Progenitor cell of endocrine pancreas (in vitro differentiated cells): ENCODE measurements around the gene GZMM. TPM values are rescaled to one million over a fixed set of nuclear protein-coding genes. Genes with fewer than 3 reads are reported as not detected.

Source experiments
- DNase-seq: peaks from one replicate; pipeline ENCODE4 v3.0.0; 2021; ENCODE audit warnings: low spot score; ENCODE audit not compliant: unreplicated experiment
- H3K27ac Mint-ChIP-seq: 2 replicates; pipeline ENCODE4 v1.8.0; 2021; ENCODE audit warnings: mild to moderate bottlenecking, moderate library complexity, mixed read lengths
- H3K27me3 Mint-ChIP-seq: 2 replicates; pipeline ENCODE4 v1.8.0; 2021; ENCODE audit warnings: mixed read lengths
- H3K36me3 Mint-ChIP-seq: 2 replicates; pipeline ENCODE4 v1.8.0; 2022; ENCODE audit warnings: mixed read lengths; ENCODE audit not compliant: insufficient read depth
- H3K4me1 Mint-ChIP-seq: 2 replicates; pipeline ENCODE4 v1.8.0; 2021; ENCODE audit warnings: low read depth, mixed read lengths
- H3K4me3 Mint-ChIP-seq: 2 replicates; pipeline ENCODE4 v1.8.0; 2021; ENCODE audit warnings: low read depth, mild to moderate bottlenecking, moderate library complexity, mixed read lengths
- H3K9me3 Mint-ChIP-seq: 2 replicates; pipeline ENCODE4 v1.8.0; 2021; ENCODE audit warnings: low read depth, mixed read lengths
- total RNA-seq: library from RNA; stranded (reverse); gene quantifications from 2 replicates; pipeline ENCODE4 v1.2.1, GENCODE V29; 2021
- TF ChIP-seq, protein P1 (sequence below): fragments of 200-600 bp; sonication (generic); IDR thresholded peaks from one replicate; pipeline ENCODE4 v1.5.0; 2021; ENCODE audit warnings: antibody characterized with exemption, mild to moderate bottlenecking; ENCODE audit not compliant: unreplicated experiment

Gene GZMM
- total RNA-seq, 1 donor from 2014 or later: 0.31 TPM

DNA sequence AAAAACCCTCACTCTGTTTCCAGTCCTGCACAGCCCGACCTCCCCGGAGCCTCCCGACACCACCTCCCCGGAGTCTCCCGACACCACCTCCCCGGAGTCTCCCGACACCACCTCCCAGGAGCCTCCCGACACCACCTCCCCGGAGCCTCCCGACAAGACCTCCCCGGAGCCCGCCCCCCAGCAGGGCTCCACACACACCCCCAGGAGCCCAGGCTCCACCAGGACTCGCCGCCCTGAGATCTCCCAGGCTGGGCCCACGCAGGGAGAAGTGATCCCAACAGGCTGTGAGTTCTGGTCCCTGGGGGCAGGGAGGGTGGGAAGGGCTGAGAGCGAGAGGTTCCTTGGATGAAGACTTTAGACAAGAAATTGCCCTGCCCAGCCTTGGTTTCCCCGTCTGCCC, 42.2 kb upstream of the GZMM start:
- H3K27ac Mint-ChIP-seq: no peak overlapping the region
- no peaks in the 10 kb centered on the region for H3K9me3 Mint-ChIP-seq
- TF ChIP-seq, protein P1, sequence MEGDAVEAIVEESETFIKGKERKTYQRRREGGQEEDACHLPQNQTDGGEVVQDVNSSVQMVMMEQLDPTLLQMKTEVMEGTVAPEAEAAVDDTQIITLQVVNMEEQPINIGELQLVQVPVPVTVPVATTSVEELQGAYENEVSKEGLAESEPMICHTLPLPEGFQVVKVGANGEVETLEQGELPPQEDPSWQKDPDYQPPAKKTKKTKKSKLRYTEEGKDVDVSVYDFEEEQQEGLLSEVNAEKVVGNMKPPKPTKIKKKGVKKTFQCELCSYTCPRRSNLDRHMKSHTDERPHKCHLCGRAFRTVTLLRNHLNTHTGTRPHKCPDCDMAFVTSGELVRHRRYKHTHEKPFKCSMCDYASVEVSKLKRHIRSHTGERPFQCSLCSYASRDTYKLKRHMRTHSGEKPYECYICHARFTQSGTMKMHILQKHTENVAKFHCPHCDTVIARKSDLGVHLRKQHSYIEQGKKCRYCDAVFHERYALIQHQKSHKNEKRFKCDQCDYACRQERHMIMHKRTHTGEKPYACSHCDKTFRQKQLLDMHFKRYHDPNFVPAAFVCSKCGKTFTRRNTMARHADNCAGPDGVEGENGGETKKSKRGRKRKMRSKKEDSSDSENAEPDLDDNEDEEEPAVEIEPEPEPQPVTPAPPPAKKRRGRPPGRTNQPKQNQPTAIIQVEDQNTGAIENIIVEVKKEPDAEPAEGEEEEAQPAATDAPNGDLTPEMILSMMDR: no peak
- DNase-seq: no peak
- H3K36me3 Mint-ChIP-seq: no peaks in the 10 kb centered on the region
- H3K27me3 Mint-ChIP-seq: peaks cover 26% of the 10 kb centered on the region
- no peaks in the 10 kb centered on the region for H3K4me1 Mint-ChIP-seq
- H3K4me3 Mint-ChIP-seq: no peak overlapping the region

DNA sequence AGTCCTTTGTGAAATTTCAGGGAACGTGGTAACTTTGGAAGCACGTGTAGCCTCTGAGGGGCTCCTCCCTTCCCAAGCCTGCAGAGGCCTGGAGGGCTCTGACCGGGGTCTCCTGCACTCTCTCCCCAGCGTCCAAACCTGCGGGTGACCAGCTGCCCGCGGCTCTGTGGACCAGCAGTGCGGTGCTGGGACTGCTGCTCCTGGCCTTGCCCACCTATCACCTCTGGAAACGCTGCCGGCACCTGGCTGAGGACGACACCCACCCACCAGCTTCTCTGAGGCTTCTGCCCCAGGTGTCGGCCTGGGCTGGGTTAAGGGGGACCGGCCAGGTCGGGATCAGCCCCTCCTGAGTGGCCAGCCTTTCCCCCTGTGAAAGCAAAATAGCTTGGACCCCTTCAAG, 39.2 kb upstream of the GZMM start:
- Mint-ChIP-seq H3K27me3 (peaks cover 13% of the 10 kb centered on the region), H3K36me3 (peaks cover 3% of the 10 kb centered on the region), H3K4me1 (peaks cover 5% of the 10 kb centered on the region), H3K9me3 (no peaks in the 10 kb centered on the region), H3K27ac (no peak overlapping the region), H3K4me3 (no peak overlapping the region)
- TF ChIP-seq, protein P1: no peak
- no peak for DNase-seq

DNA sequence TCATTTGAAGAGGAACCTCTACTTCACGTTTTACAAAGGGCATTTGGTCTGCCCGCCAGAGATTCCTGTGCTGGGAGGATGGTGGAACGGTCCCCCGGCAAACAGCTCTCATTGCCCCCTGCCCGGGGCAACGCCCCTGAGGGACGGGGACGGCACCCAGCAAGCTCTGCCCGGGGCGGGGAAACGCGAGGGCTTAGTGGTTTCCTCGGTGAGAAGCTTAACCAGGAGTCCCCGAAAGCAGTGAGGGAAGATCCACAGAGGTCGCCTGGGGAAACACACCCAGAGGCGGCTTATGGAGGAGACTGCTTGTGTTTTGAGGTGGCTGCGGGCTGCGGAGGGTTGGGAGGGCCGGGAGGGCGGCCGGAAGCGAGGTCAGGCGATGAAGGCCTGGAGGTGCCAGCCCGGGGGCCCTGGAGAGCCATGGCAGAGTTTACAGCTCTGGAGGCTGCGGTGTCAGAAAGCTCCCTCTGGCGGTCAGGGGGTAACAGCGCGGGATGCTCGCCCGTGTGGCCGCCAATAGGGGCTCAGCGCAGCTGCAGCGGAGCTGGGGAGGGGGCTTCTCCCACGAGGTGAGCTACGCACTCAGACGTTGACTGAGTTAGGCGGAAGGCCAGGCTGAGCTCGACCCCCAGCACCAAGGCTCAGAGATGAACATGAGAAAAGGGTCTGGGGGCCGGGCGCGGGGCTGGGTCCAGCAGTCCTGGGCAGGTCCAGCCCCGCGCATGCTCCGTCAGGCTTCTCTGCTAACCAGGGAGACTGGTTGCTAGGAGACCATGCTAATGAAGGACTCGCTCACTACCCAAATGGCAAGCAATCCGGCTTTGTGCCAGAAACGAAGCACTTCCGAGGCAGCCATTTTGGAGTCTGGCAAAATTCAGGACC, 37.2 kb upstream of the GZMM start:
- Mint-ChIP-seq H3K4me3 (peak overlapping the region; percentile 85), H3K27me3 (peaks cover 15% of the 10 kb centered on the region), H3K4me1 (peaks cover 8% of the 10 kb centered on the region), H3K27ac (peak overlapping the region; percentile 100), H3K9me3 (no peaks in the 10 kb centered on the region), H3K36me3 (peaks cover 3% of the 10 kb centered on the region)
- TF ChIP-seq, protein P1: peak; percentile 97
- peak; percentile 86 for DNase-seq

DNA sequence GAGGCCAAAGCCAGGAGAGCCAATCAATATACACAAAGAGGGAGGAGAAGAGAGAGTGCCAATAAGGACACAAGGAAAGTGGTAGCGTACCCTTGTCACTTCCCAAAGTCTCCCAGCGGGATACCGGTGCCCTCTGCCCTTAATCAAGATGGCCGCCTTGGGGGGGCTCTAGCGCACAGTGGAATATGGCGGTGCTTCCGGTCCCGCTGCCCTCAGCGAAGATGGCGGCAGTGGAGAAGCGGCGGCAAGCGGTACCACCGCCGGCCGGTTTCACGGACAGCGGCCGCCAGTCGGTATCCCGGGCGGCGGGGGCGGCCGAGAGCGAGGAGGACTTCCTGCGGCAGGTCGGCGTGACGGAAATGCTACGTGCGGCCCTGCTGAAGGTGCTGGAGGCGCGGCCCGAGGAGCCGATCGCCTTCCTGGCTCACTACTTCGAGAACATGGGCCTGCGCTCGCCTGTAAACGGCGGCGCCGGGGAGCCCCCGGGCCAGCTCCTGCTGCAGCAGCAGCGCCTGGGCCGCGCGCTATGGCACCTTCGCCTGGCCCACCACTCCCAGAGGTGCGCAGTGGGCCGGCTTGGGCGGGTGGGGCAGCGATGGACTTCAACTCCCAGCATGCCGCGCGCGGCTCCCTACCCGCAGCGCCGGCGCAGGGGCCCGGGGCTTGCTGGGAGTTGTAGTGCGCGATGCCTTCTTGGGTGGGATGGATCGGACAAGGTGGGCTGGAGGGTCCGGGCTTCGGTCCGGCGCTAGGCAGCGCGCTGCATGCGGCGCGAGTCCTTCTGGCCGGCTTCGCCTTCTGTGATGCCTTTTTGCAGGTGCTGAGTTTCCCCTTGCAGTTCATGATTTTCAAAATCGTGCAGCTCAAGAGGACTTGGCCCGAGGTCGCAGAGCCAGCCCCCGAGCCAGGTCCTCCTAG, 36.3 kb upstream of the GZMM start, which contains the start of gene TPGS1:
TPGS1 (plus strand) TSS at position 212 of the 918 bp plus-strand sequence; CDS start at position 222, 10 bp downstream.
- TF ChIP-seq, protein P1: no peak
- DNase-seq: peak; percentile 55
- Mint-ChIP-seq H3K4me3 (peak within 1 kb of the TSS; percentile 85), H3K27ac (peak within 1 kb of the TSS; percentile 100), H3K36me3 (peaks cover 3% of the 10 kb centered on the region), H3K9me3 (no peaks in the 10 kb centered on the region), H3K27me3 (peaks cover 11% of the 10 kb centered on the region), H3K4me1 (peaks cover 8% of the 10 kb centered on the region)
